A673 (cell line): ENCODE data around the gene ARHGAP18. TPM values are rescaled to one million over a fixed set of nuclear protein-coding genes. Genes with fewer than 3 reads are reported as not detected.
A peak's percentile ranks its signal among the peaks of the same experiment; 100 is the strongest.

Experiments
- BruUV-seq: library from RNA; stranded (reverse); fragments of 400-500 nt; replicated peaks from 2 replicates; lab custom pipeline; 2021; lab: Mats Ljungman, UMichigan
- CTCF ChIA-PET: fragments of 300-600 bp; sonication (Branson Sonifier 250); formaldehyde crosslinking; loops from one replicate; lab custom pipeline; 2022; ENCODE audit warnings: antibody characterized with exemption; lab: Charles Lee
- POLR2A ChIA-PET: fragments of 300-600 bp; sonication (Branson Sonifier 250); formaldehyde crosslinking; loops from one replicate; lab custom pipeline; 2022; ENCODE audit warnings: antibody characterized with exemption; ENCODE audit not compliant: low non-redundant PET; lab: Charles Lee
- DNase-seq: peaks from one replicate; pipeline ENCODE4 v3.0.0-alpha.2; 2015; ENCODE audit warnings: low spot score
- H3K27ac ChIP-seq: fragments of 200-600 bp; sonication (generic); 2 replicates; pipeline ENCODE4 v1.5.1; 2016; ENCODE audit warnings: mixed run types, low read depth, mild to moderate bottlenecking, mixed read lengths, antibody characterized with exemption, low read length; ENCODE audit not compliant: poor library complexity, severe bottlenecking
- H3K27me3 ChIP-seq: fragments of 200-600 bp; sonication (generic); replicated peaks from 2 replicates; pipeline ENCODE4 v1.6.1; 2017; ENCODE audit warnings: mixed run types, low read depth, mild to moderate bottlenecking, mixed read lengths, antibody characterized with exemption, low read length; ENCODE audit not compliant: insufficient read depth, poor library complexity
- H3K36me3 ChIP-seq: fragments of 200-600 bp; sonication (generic); 2 replicates; pipeline ENCODE4 v1.6.1; 2016; ENCODE audit warnings: mixed run types, mild to moderate bottlenecking, mixed read lengths, antibody characterized with exemption, low read length; ENCODE audit not compliant: insufficient read depth, poor library complexity, severe bottlenecking
- H3K4me1 ChIP-seq: fragments of 200-600 bp; sonication (generic); 2 replicates; pipeline ENCODE4 v1.6.1; 2017; ENCODE audit warnings: mixed run types, mild to moderate bottlenecking, mixed read lengths, antibody characterized with exemption, low read length; ENCODE audit not compliant: insufficient read depth, poor library complexity, severe bottlenecking
- H3K4me3 ChIP-seq: fragments of 200-600 bp; sonication (generic); 2 replicates; pipeline ENCODE4 v1.5.1; 2016; ENCODE audit warnings: low read depth, mixed run types, mild to moderate bottlenecking, mixed read lengths, low read length; ENCODE audit not compliant: poor library complexity, severe bottlenecking
- H3K9me3 ChIP-seq: fragments of 200-600 bp; sonication (generic); 2 replicates; pipeline ENCODE4 v1.6.1; 2016; ENCODE audit warnings: mixed run types, low read depth, mild to moderate bottlenecking, mixed read lengths, antibody characterized with exemption, low read length; ENCODE audit not compliant: poor library complexity, severe bottlenecking
- EZH2 ChIP-seq: fragments of 200-600 bp; sonication (generic); IDR thresholded peaks from 2 replicates; pipeline ENCODE4 v1.6.1; 2017; ENCODE audit warnings: borderline replicate concordance, low read depth, mild to moderate bottlenecking, mixed read lengths, antibody characterized with exemption, low read length; ENCODE audit not compliant: poor library complexity, severe bottlenecking
- intact Hi-C: fragments of 100-400 bp; cut with micrococcal nuclease; formaldehyde crosslinking; loops from one replicate; pipeline ENCODE4 v1.10.0; 2022; ENCODE audit not compliant: unreplicated experiment
- total RNA-seq: library from RNA; stranded (reverse); gene quantifications from 2 replicates; pipeline ENCODE4 v1.2.3, GENCODE V29; 2021
- TF ChIP-seq, protein P1 (sequence below): fragments of 300-800, 200-600 bp; sonication (generic); conservative IDR thresholded peaks from 2 replicates; pipeline ENCODE4 v1.5.1; 2017; ENCODE audit warnings: low read depth, mild to moderate bottlenecking, antibody characterized with exemption, low read length, moderate library complexity, mixed read lengths

ARHGAP18 gene
- total RNA-seq, 1 experiment from 2014 or later = 14.2 TPM

DNA sequence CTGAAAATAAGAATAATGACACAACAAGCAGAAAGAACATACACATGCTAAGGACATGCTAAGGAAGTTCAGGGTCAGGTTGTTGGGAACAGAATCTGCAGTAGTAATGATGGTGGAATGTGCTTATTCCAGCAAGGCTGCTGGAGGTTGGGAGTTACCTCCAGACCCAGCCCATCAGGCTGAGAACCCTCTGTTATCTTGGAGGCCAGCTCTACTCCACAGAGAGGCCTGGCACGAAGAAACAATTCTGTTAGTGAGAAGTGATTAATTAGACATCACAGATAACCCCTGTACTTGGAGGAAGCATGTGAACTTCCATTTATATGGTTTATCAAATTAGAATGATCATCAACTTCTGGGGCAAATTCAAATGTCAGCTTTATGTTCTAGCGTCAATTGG, 22.1 kb upstream of the ARHGAP18 start:
- H3K9me3 ChIP-seq = no peaks in the 10 kb centered on the region
- TF ChIP-seq EZH2 = no peak
- TF ChIP-seq, protein P1, sequence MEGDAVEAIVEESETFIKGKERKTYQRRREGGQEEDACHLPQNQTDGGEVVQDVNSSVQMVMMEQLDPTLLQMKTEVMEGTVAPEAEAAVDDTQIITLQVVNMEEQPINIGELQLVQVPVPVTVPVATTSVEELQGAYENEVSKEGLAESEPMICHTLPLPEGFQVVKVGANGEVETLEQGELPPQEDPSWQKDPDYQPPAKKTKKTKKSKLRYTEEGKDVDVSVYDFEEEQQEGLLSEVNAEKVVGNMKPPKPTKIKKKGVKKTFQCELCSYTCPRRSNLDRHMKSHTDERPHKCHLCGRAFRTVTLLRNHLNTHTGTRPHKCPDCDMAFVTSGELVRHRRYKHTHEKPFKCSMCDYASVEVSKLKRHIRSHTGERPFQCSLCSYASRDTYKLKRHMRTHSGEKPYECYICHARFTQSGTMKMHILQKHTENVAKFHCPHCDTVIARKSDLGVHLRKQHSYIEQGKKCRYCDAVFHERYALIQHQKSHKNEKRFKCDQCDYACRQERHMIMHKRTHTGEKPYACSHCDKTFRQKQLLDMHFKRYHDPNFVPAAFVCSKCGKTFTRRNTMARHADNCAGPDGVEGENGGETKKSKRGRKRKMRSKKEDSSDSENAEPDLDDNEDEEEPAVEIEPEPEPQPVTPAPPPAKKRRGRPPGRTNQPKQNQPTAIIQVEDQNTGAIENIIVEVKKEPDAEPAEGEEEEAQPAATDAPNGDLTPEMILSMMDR = no peak
- DNase-seq = no peak
- no TSS peak for BruUV-seq
- no peaks in the 10 kb centered on the region for H3K4me1 ChIP-seq
- no peak overlapping the region for H3K4me3 ChIP-seq
- no peaks in the 10 kb centered on the region for H3K36me3 ChIP-seq
- no peak overlapping the region for H3K27ac ChIP-seq
- CTCF ChIA-PET = no interaction called here
- no peaks in the 10 kb centered on the region for H3K27me3 ChIP-seq
- POLR2A ChIA-PET = no interaction called here
- intact Hi-C loops = no loop called here

DNA sequence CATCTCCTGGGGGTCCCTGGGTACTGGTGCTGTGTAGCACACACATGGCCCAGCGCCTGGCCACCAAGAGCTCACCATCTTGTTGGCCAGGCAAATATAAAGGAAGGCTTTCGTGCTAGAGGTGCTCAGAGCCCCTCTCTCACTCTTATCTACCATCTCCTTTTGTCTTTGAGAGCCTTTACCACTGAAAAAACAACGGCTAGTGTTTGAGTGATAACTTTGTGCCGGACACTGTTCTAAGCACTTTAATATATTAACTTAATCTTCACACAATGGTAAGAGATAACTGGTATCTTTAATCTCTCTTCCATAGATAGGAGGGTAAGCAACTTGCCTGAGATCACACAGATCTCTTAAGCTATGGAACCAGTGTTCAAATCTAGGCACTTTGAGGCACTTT, 21.5 kb upstream of the ARHGAP18 start:
- CTCF ChIA-PET = no interaction called here
- H3K4me1 ChIP-seq = no peaks in the 10 kb centered on the region
- intact Hi-C loops = no loop called here
- H3K27ac ChIP-seq = no peak overlapping the region
- no peaks in the 10 kb centered on the region for H3K9me3 ChIP-seq
- no peaks in the 10 kb centered on the region for H3K27me3 ChIP-seq
- no peaks in the 10 kb centered on the region for H3K36me3 ChIP-seq
- DNase-seq = no peak
- no TSS peak for BruUV-seq
- no peak for TF ChIP-seq EZH2
- TF ChIP-seq, protein P1 = no peak
- POLR2A ChIA-PET = no interaction called here
- no peak overlapping the region for H3K4me3 ChIP-seq

DNA sequence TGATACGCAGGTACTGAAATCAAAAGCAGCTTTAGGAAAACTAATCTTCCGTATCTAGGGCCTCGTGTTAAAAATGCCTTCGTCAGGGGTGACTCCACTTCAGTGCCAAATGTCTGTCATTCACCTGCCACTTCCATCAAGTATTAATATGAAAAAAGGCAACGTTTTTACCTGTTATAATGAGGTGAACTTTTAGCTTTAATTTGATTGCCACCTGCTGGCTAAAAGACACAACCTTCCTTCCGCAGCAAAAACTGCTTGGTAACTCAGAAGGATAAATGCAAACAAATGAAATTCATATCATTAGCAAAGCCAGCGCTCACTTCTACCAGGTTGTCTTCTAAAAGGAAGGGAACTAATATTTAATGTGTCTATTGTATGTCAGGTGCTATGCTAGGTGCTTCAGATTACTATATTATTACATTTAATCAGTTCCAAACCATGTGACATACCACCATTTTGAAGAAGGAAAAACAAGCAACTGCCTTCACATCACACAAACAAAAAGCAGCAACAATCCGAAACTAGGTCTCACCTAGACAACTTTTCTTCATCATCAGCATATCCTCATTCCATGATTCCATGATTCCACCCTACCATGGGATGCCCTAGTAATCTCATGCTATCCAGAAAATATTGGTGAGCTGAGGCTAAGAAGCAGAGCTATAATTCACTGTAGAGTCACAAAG, 20.6 kb upstream of the ARHGAP18 start:
- peak; percentile 35 for DNase-seq
- no peaks in the 10 kb centered on the region for H3K36me3 ChIP-seq
- ChIA-PET CTCF (interaction anchor here (1.3 kb wide), 1 partner anchor 17 kb away, joined by 3 read pairs; no protein-coding TSS in a partner anchor), POLR2A (interaction anchor here (0.7 kb wide), 1 partner anchor 130 kb away, joined by 4 read pairs; no protein-coding TSS in a partner anchor)
- BruUV-seq = no TSS peak
- TF ChIP-seq, protein P1 = peak; percentile 58
- TF ChIP-seq EZH2 = no peak
- no peaks in the 10 kb centered on the region for H3K9me3 ChIP-seq
- H3K4me3 ChIP-seq = no peak overlapping the region
- H3K27me3 ChIP-seq = no peaks in the 10 kb centered on the region
- intact Hi-C loops = loop anchor here (1.0 kb wide), 1 partner anchor 132 kb away; no protein-coding TSS in a partner anchor
- H3K4me1 ChIP-seq = no peaks in the 10 kb centered on the region
- no peak overlapping the region for H3K27ac ChIP-seq
